HG03196 (cell line): Measurements from ENCODE around the gene UBXN6.

Experiments used
- ATAC-seq: cut with Tn5 transposase; IDR thresholded peaks from one replicate; pipeline ENCODE4 v1.9.1; 2021; ENCODE audit not compliant: unreplicated experiment

Gene UBXN6

DNA sequence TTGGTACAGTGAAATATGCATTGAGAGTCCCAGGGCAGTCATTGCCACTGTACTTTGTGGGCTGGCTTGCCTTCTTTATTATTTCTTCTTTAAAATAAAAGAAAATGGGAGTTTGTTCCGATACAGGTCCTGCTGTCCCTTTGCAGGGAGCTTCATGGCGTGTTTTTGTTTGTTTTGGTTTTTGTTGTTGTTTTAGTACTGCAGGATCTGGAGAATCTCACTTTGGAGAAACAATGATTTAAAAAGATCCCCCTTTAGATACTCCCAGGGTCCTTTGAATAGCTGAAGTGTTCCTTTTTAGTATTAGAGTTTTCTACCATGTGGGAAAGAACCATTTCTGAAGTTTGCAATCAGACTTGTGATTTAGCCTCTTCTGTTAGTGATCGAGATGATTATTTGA is 44.0 kb downstream of the UBXN6 start:
- no peak for ATAC-seq

DNA sequence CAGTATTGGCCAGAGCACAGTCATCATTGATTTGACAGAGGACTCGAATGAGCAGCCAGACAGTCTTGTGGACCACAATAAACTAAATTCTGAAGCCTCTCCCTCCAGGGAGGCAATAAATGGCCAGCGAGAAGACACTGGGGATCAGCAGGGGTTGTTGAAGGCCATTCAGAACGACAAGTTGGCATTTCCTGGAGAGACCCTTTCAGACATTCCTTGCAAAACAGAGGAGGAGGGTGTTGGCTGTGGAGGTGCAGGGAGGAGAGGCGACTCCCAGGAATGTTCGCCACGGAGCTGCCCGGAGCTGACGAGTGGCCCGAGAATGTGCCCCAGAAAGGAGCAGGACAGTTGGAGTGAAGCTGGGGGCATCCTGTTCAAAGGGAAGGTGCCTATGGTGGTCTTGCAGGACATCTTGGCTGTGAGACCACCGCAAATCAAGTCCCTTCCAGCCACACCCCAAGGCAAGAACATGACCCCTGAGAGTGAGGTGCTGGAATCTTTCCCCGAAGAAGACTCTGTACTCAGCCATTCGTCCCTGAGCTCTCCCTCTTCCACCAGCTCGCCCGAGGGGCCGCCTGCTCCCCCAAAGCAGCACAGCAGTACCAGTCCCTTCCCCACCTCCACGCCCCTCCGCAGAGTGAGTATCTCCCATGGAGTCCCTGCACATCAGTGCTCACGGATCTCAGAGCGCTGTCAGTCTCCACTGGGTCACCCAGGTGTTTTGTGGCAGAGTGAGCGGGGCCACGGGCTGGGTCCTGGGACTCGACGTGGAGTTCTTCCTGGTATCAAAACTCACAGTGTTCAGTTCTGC is 48.3 kb downstream of the UBXN6 start:
- ATAC-seq = no peak

DNA sequence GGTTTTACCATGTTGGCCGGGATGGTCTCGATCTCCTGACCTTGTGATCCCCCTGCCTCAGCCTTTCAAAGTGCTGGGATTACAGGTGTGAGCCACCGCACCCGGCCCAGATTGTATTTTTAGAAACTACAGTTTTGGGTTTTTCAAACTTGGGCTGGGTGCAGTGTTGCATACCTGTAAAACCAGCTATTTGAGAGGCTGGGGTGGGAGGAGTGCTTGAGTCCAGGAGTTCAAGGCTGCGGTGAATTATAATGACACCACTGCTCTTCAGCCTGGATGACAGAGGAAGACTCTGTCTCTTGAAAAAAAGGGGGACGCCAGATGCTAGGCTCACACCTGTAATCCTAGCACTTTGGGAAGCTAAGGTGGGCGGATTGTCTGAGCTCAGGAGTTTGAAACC is 51.0 kb downstream of the UBXN6 start:
- no peak for ATAC-seq

DNA sequence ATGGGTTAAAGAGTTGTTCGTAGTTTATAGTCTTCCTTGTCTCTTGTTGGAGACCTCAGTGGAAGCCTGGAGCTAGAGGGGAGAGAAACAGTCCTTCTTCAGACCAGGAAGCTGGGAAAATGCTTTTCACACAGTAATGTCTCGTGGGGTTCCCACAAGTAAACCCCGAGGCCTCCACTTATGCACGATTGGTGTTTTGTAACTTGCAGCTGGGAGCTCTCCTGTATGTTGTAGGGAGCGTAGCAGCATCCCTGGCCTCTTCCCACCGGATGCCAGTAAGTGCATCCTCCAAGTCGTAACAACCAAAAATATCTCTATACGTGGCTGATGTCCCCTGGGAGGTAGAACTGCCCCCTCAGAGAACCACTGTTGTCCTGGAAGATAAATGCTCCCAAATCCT is 51.6 kb downstream of the UBXN6 start:
- ATAC-seq = no peak

DNA sequence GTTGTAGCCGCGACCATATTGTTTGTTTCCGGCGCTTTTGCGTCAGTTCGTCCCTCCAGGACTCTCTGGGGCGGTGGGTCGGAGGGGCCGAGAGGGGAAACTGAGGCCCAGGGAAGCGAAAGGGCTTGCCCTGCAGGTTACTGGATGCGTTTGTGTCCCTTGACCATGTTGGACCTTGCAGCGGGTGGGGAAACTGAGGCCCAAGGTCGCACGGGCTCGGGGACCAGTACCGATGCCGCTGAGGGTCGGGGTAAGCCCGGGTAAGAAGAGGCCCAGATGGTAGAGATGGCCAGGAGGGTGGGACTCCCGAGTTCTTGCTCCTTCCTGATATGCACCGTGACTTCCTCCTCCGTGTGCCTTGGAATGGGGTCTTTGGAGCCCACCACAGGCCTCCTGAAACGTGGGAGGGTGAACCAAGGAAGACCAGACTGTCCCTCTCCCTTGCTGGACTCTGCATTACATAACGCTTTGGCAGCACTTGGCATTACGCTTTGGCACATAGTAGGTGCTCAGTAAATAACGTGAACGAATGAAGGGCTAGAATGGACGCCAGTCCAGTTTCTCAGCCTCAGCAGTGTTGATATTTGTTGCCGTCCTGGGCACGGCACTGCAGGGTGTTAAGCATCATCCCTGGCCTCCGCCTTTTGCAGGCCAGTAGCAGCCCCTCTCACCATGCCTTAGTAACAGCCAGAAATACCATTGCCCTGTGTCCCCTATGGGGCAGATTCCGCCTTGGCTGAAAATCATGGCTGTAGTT is 54.4 kb downstream of the UBXN6 start:
- ATAC-seq = no peak

DNA sequence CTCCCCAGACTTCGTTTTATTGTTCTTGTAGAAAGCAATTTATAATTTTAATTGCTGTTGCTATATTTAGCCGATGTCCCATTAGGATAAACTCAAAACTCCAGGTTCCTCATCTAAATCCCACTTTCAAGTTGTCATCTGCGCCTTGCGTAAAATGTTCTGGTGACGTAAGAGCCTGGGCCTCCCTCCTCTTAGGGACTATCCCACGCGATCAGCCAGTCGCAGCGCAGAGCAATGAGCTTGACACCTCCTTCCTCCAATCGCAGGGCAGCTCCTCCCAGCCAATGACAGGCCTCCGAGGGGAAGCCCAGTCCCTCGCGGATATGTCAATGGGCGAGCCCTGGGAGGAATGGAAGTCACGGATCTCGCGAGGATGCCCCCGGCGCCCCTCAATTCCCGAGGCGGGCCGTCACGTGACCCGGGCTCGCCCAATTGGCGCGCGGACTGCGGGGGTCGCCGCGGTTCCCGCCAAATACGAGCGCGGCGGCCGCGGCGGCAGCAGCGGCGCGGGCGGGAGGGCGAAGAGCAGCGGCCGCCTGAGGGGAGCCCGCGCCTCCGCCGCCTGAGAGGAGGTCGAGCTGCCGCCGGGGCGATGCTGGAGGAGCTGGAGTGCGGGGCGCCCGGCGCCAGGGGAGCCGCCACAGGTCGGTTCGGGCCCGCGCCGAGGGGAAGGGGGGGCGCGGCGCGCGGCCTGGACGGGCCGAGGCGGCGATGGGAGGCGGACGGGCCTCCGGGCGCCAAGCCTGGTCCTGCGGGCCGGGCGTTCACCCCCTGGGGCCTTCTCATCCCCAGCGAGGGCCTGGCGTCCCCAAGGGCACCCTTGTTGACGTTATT is 55.2 kb downstream of the UBXN6 start, which contains the start of gene CHAF1A:
TSS of gene CHAF1A (plus strand) at position 470 of the 834 bp plus-strand sequence. CDS start at position 593, 123 bp downstream.
- peak; percentile 80 for ATAC-seq

DNA sequence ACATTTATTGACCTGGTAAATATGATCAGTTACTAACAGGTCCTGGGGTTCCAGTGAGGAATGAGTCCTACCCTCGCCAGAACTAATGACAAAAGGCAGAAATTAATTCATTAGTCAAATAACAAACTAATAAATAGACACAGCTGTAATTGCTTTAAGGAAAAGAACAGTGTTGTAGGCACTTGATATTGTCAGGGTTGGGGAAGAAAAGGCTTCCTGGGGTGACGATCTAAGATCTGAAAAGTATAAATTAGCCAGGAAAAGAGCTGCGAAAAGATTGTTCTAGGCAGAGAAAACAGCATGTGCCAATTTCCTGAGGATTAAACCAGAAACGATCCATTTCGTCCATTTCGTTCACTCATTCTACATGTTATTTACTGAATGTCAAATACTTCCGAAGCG is 55.8 kb downstream of the UBXN6 start:
- ATAC-seq = no peak

DNA sequence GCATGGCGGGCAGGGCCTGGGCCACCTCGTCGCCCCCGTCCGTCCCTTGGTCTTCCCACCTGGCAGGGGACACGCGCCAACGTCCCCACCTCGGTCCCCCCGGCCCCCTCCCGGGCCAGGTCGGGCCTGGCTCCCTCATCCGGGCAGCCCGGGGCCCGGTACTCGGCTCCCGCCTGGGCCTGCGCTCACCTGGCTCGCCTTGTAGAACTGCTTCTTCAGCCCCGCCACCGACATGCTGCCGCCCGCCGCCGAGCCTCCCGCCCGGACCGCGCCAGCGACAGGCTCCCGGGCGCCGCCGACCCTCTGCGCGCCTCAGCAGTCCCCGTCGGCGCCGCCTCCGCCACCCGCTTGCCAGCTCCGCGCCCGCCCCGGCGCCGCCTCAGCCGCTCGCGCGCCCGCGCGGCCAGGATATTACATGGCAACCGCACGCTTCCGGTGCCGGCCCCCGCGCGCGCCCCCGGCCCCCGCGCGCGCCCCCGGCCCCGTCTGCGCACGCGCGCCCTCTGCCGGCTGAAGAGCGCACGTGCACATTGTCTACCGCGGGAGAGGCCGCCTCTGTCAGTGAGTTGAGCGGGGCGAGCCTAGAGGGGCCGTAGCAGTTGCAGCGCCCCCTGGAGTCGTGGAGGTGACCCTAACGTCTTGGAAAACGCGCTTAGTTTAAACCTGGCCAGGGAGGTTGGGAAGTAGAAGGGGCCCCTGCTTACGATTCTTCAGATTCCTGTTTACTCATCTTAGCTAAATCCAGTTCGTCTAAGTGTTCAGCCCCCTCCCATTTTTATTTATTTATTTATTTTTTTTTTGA is 57.3 kb downstream of the UBXN6 start, which contains the start of gene SH3GL1:
TSS of gene SH3GL1 (minus strand) at position 413 of the 802 bp plus-strand sequence. CDS start at position 234, 179 bp downstream.
- peak; percentile 61 for ATAC-seq

DNA sequence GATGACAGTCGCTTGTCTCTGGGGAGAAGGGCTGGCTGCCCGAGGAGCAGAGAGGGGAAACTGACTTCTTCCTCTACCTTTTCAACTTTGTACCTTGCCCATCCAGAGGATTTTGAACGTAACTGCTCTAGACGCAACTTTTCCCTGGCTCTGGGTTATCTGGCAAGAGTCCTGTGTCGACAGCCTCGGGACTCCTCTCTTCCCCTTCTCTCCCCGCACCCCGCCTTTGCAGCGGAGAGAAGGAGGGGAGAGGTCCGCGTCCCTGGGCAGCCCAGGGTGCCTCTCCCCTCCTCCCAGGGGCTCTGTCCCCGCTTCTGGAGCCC is 57.8 kb downstream of the UBXN6 start:
- no peak for ATAC-seq

DNA sequence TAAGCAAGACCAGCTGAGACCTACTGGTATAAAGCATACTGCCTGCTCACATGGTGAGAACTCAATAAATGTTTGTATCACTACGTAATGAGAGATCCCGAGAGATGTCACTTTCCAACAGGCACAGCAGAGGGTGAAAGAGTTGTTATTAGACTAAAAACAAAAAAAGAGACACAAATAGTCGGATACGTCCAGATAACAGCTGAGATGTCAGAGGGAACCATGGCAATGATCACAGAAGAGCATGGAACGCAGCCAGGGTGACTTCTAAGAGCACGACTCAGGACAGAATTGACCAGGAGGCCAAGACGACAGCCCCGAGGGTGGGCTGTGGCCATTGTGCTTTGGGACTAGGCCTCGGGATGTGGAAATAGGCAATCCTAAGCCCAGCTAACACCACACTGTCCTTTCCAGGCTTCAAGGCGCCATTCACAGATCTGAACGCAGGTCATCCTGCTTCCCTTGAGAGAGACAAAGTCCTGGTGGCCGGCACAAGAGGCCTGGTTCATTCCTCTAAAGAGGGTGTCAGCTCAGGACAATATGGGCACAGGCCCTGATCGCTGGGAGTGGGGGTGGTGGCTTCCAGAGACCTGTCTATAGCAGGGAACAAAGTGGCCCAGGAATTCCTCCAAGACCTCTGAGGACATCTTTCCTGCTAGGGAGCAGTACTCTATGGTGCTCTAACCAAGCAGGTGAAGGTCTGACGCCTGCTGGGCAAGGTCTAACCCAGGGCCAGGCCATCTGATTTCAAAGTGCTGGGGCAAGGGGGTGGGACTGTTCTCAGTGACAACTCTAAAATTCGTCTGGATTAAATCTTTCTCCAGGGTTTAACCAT is 60.4 kb downstream of the UBXN6 start:
- no peak for ATAC-seq
